ENCODE results near the gene CYP46A1. TPM values are rescaled to one million over a fixed set of nuclear protein-coding genes. Genes with fewer than 3 reads are reported as not detected.

CYP46A1 gene
- total RNA-seq, 1 experiment from 2014 or later = not detected

GRCh38 chr14:99718811-99719192, 34.7 kb downstream of the CYP46A1 start:
- no TSS peak for BruUV-seq (replicated peaks)
- Histone ChIP-seq H3K27ac (no peak overlapping the region), H2AFZ (no peak overlapping the region), H3K9me2 (ENCODE audit: insufficient read depth) (no peaks in the 10 kb centered on the region), H4K20me1 (ENCODE audit: insufficient read depth) (no peaks in the 10 kb centered on the region), H3F3A (ENCODE audit: insufficient read depth, low read depth) (no peaks in the 10 kb centered on the region), H3K4me1 (replicated peaks; ENCODE audit: insufficient read depth) (no peaks in the 10 kb centered on the region), H3K9me3 (ENCODE audit: insufficient read depth, low read depth) (no peaks in the 10 kb centered on the region), H3K79me2 (ENCODE audit: low read depth) (no peaks in the 10 kb centered on the region), H3K4me3 (no peak overlapping the region), H3K4me2 (no peak overlapping the region), H3K36me3 (ENCODE audit: low read depth) (no peaks in the 10 kb centered on the region), H3K27me3 (ENCODE audit: insufficient read depth, low read depth) (peaks cover 21% of the 10 kb centered on the region; the same call in 1 of the 2 replicates)
- ChIA-PET CTCF (no interaction called here), POLR2A (ENCODE audit: unreplicated experiment) (no interaction called here)
- TF ChIP-seq EZH2 (IDR thresholded peaks at IDR 0.05; ENCODE audit: low read depth) (no peak), CTCF (conservative IDR thresholded peaks at IDR 0.05) (no peak)
- intact Hi-C loops (cut with micrococcal nuclease; ENCODE audit: unreplicated experiment) = no loop called here
- no peak for DNase-seq

DNA sequence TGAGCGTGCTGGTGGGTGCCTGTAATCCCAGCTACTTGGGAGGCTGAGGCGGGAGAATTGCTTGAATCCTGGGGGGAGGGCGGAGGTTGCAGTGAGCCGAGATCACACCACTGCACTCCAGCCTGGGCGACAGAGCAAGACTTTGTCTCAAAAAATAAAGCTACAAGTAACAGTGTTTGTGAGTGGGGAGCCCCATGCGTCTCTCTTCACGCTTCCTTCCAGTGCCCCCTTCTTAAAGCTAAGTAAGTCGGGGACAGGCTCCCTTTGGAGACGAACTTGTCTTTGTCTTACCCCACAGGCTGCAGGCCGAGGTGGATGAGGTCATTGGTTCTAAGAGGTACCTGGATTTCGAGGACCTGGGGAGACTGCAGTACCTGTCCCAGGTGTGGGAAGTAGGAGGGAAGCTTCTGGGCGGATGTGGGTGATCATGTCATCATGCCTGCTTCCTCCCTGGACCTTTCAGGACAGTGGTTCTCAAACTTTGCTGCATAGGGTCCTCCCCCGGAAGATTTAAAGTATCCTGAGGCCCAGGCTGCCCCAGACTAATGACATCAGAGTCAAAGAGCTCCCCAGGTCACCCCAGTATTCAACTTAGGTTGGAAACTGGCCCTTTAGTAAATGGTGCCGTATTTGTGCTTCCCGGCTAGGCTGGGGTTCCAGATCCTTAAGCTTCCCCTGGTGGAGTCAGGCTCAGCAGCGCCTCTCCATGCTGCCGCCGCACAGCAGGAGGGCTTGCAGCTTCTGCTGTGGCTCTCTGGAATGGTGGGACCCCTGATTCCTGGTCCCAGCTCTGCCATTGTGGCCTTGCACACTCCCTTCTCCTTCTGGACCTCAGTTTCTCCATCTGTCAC, 37.1 kb downstream of the CYP46A1 start:
- POLR2A ChIA-PET (ENCODE audit: unreplicated experiment) = no interaction called here
- no peaks in the 10 kb centered on the region for H3K9me3 ChIP-seq (ENCODE audit: insufficient read depth, low read depth)
- no TSS peak for BruUV-seq (replicated peaks)

GRCh38 chr14:99721792-99722516, 37.9 kb downstream of the CYP46A1 start:
- no peaks in the 10 kb centered on the region for H4K20me1 ChIP-seq (ENCODE audit: insufficient read depth)
- no peaks in the 10 kb centered on the region for H3F3A ChIP-seq (ENCODE audit: insufficient read depth, low read depth)
- no peak overlapping the region for H3K4me2 ChIP-seq
- H3K9me2 ChIP-seq (ENCODE audit: insufficient read depth) = no peaks in the 10 kb centered on the region
- intact Hi-C loops (cut with micrococcal nuclease; ENCODE audit: unreplicated experiment) = no loop called here
- no peaks in the 10 kb centered on the region for H3K79me2 ChIP-seq (ENCODE audit: low read depth)
- TF ChIP-seq EZH2 (IDR thresholded peaks at IDR 0.05; ENCODE audit: low read depth) (no peak), CTCF (conservative IDR thresholded peaks at IDR 0.05) (no peak)
- no TSS peak for BruUV-seq (replicated peaks)
- peaks cover 18% of the 10 kb centered on the region; the same call in 1 of the 2 replicates for H3K27me3 ChIP-seq (ENCODE audit: insufficient read depth, low read depth)
- H3K4me1 ChIP-seq (replicated peaks; ENCODE audit: insufficient read depth) = no peaks in the 10 kb centered on the region
- H2AFZ ChIP-seq = no peak overlapping the region
- H3K36me3 ChIP-seq (ENCODE audit: low read depth) = no peaks in the 10 kb centered on the region
- H3K4me3 ChIP-seq = no peak overlapping the region
- H3K27ac ChIP-seq = no peak overlapping the region
- CTCF ChIA-PET = no interaction called here
- DNase-seq = no peak
- POLR2A ChIA-PET (ENCODE audit: unreplicated experiment) = no interaction called here
- no peaks in the 10 kb centered on the region for H3K9me3 ChIP-seq (ENCODE audit: insufficient read depth, low read depth)

More for the DNA sequence above, 37.1 kb downstream of the CYP46A1 start:
- Histone ChIP-seq H3K27me3 (ENCODE audit: insufficient read depth, low read depth) (peaks cover 21% of the 10 kb centered on the region; the same call in 1 of the 2 replicates), H3K27ac (no peak overlapping the region), H3K79me2 (ENCODE audit: low read depth) (no peaks in the 10 kb centered on the region), H3K4me2 (no peak overlapping the region), H3K4me1 (replicated peaks; ENCODE audit: insufficient read depth) (no peaks in the 10 kb centered on the region), H3K9me2 (ENCODE audit: insufficient read depth) (no peaks in the 10 kb centered on the region), H3F3A (ENCODE audit: insufficient read depth, low read depth) (no peaks in the 10 kb centered on the region), H3K36me3 (ENCODE audit: low read depth) (no peaks in the 10 kb centered on the region), H2AFZ (no peak overlapping the region), H4K20me1 (ENCODE audit: insufficient read depth) (no peaks in the 10 kb centered on the region), H3K4me3 (no peak overlapping the region)
- intact Hi-C loops (cut with micrococcal nuclease; ENCODE audit: unreplicated experiment) = no loop called here
- TF ChIP-seq EZH2 (IDR thresholded peaks at IDR 0.05; ENCODE audit: low read depth) (no peak), CTCF (conservative IDR thresholded peaks at IDR 0.05) (no peak)
- DNase-seq = no peak
- CTCF ChIA-PET = no interaction called here
